Motor neuron (in vitro differentiated cells): ENCODE results near the gene KCTD2. TPM values are rescaled to one million over a fixed set of nuclear protein-coding genes. Genes with fewer than 3 reads are reported as not detected.

Experiments
- total RNA-seq, 8 experiments: library from RNA; unstranded; fragments of 300-600 nt; gene quantifications; 2 replicates each; pipeline versions ENCODE4 v1.2.3 to v1.2.4, GENCODE V29; 2022

Gene KCTD2
- total RNA-seq, 8 experiments from 2014 or later = 13.2 to 41.6 (median 30.6) TPM

Other genes with a start within 250 kb of the KCTD2 start
- gene GRIN2C, start 187.3 kb upstream of the KCTD2 start, total RNA-seq = 1 to 10 TPM in 1 of 8 experiments, under 1 TPM in 7; 0.15 to 1.0 (median 0.30) TPM
- gene FDXR, start 174.2 kb upstream of the KCTD2 start, total RNA-seq = 10 to 100 TPM in 5 of 8 experiments, 1 to 10 TPM in 3; 7.7 to 80.4 (median 16.6) TPM
- gene FADS6, start 153.6 kb upstream of the KCTD2 start, total RNA-seq = under 1 TPM in 6 of 8 experiments, not detected in 2; 0.11 to 0.85 (median 0.25) TPM
- under 1 TPM in 6 of 8 experiments, not detected in 2; 0.11 to 0.76 (median 0.20) TPM for gene USH1G, start 124.0 kb upstream of the KCTD2 start, total RNA-seq
- gene OTOP2, start 123.0 kb upstream of the KCTD2 start, total RNA-seq = under 1 TPM in 3 of 8 experiments, not detected in 5; 0.15 to 0.71 (median 0.21) TPM
- under 1 TPM in 3 of 8 experiments, not detected in 5; 0.10 to 0.38 (median 0.11) TPM for gene OTOP3, start 111.3 kb upstream of the KCTD2 start, total RNA-seq
- gene HID1, start 74.5 kb upstream of the KCTD2 start, total RNA-seq = 10 to 100 TPM in 5 of 8 experiments, 1 to 10 TPM in 2, under 1 TPM in 1; 0.36 to 16.8 (median 12.3) TPM
- 10 to 100 TPM in 6 of 8 experiments, 1 to 10 TPM in 2; 8.1 to 18.0 (median 13.6) TPM for gene CDR2L, start 59.6 kb upstream of the KCTD2 start, total RNA-seq
- 10 to 100 TPM; 27.6 to 52.5 (median 34.8) TPM for gene MRPL58, start 34.6 kb upstream of the KCTD2 start, total RNA-seq
- 100 to 1,000 TPM; 282 to 662 (median 376) TPM for gene ATP5PD, start 256 bp upstream of the KCTD2 start, total RNA-seq
- gene SLC16A5, start 40.7 kb downstream of the KCTD2 start, total RNA-seq = 10 to 100 TPM in 2 of 8 experiments, 1 to 10 TPM in 1, under 1 TPM in 2, not detected in 3; 0.09 to 16.6 (median 5.0) TPM
- gene ARMC7, start 62.7 kb downstream of the KCTD2 start, total RNA-seq = 10 to 100 TPM in 2 of 8 experiments, 1 to 10 TPM in 6; 3.7 to 11.3 (median 6.1) TPM
- gene NT5C, start 84.5 kb downstream of the KCTD2 start, total RNA-seq = 10 to 100 TPM; 30.0 to 86.8 (median 41.9) TPM
- gene JPT1, start 107.3 kb downstream of the KCTD2 start, total RNA-seq = 100 to 1,000 TPM in 7 of 8 experiments, 10 to 100 TPM in 1; 95.0 to 664 (median 275) TPM
- 100 to 1,000 TPM; 114 to 263 (median 169) TPM for gene SUMO2, start 135.7 kb downstream of the KCTD2 start, total RNA-seq
- 10 to 100 TPM; 16.0 to 69.3 (median 21.0) TPM for gene NUP85, start 158.5 kb downstream of the KCTD2 start, total RNA-seq
- 10 to 100 TPM; 13.0 to 39.2 (median 18.9) TPM for gene GGA3, start 214.4 kb downstream of the KCTD2 start, total RNA-seq
- gene MRPS7, start 214.7 kb downstream of the KCTD2 start, total RNA-seq = 100 to 1,000 TPM in 1 of 8 experiments, 10 to 100 TPM in 7; 48.2 to 108 (median 78.7) TPM
- gene MIF4GD, start 224.0 kb downstream of the KCTD2 start, total RNA-seq = 10 to 100 TPM in 7 of 8 experiments, 1 to 10 TPM in 1; 9.8 to 21.2 (median 16.3) TPM
- gene SLC25A19, start 242.2 kb downstream of the KCTD2 start, total RNA-seq = 10 to 100 TPM in 2 of 8 experiments, 1 to 10 TPM in 6; 3.7 to 17.9 (median 5.9) TPM